Epithelial cell of proximal tubule (primary cell): ENCODE data around the gene KCNT1. TPM values are rescaled to one million over a fixed set of nuclear protein-coding genes. Genes with fewer than 3 reads are reported as not detected.

Experiments used
- DNase-seq: peaks from one replicate; pipeline ENCODE4 v3.0.0-alpha.2; 2011; ENCODE audit warnings: low read depth
- H3K4me3 ChIP-seq: 2 replicates; pipeline ENCODE4 v1.5.1; 2011; ENCODE audit warnings: low read depth, mild to moderate bottlenecking, low read length
- total RNA-seq: library from RNA; depleted of rRNA; stranded (reverse); fragments of >200 nt; gene quantifications from 2 replicates; pipeline ENCODE4 v1.2.3, GENCODE V29; 2015
- TF ChIP-seq, protein P1 (sequence below): conservative IDR thresholded peaks from 2 replicates; pipeline ENCODE4 v1.5.1; 2012; ENCODE audit warnings: low read depth, mild to moderate bottlenecking, low read length

KCNT1 gene
- total RNA-seq, 1 donor from 2014 or later: not detected

DNA sequence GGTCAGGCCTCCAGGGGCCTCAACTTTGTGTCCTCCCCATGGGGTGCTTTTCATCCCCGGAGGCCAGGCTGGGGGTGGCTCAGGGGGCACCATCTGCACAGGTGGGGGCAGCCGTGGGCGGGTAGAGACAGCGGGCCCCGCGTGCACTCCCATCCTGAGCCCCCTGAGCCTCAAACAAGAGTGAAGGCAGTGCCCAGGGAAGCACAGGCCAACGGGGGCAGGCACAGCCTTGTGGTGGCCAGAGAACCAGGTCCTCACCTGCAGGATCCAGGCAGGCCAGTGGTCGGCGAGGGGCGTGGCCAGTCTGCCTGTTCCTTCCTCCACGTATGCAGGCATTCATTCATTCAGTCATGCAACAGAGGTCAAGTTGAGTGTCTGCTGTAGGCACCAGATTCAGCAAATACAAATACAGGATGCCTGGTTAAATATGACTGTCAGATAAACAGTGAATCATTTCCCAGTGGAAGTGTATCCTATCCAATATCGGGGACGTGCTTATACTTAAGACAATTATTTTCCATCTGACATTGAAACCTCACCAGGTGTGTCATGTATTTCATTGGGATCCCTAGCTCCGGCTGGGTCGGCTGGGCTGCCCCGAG lies 22.3 kb downstream of the KCNT1 start:
- no peak for DNase-seq
- TF ChIP-seq, protein P1, sequence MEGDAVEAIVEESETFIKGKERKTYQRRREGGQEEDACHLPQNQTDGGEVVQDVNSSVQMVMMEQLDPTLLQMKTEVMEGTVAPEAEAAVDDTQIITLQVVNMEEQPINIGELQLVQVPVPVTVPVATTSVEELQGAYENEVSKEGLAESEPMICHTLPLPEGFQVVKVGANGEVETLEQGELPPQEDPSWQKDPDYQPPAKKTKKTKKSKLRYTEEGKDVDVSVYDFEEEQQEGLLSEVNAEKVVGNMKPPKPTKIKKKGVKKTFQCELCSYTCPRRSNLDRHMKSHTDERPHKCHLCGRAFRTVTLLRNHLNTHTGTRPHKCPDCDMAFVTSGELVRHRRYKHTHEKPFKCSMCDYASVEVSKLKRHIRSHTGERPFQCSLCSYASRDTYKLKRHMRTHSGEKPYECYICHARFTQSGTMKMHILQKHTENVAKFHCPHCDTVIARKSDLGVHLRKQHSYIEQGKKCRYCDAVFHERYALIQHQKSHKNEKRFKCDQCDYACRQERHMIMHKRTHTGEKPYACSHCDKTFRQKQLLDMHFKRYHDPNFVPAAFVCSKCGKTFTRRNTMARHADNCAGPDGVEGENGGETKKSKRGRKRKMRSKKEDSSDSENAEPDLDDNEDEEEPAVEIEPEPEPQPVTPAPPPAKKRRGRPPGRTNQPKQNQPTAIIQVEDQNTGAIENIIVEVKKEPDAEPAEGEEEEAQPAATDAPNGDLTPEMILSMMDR: no peak

DNA sequence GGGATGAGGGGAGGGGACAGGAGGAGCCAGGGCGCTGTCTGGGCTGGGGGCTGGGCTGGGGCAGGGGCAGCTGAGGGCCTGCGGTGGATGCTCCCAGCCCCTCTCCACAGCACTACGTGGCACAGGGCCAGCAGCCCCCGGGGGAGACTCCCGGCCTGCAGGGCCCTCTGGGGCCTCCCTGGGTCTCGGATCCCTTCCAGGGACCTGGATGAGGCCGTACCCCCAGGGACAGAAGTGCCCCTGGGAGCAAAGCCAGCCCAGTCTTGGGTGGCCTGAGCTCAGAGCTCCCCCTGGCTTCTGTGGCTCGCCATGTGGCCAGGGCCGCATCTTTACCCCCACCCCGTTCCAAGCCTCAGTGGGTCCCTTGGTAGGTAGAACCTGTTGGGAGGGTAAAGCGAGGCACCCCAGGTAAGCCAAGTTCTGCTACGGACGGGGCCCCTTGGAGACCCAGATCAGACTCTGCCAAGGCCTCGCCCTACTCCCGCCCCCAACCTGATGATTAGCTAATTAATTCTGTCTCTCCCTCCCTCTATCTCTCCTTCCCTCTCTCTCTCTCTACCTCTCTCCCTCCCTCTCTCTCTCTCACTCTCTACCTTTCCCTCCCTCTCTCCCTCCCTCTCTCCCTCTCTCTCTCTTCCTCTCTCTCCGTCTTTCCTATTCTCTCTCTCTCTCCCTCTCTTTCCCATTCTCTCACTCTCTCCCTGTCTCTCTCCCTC lies 24.3 kb downstream of the KCNT1 start:
- TF ChIP-seq, protein P1: peak; percentile 6
- H3K4me3 ChIP-seq: no peak overlapping the region
- no peak for DNase-seq

More for the DNA sequence above, 22.3 kb downstream of the KCNT1 start:
- no peak overlapping the region for H3K4me3 ChIP-seq

DNA sequence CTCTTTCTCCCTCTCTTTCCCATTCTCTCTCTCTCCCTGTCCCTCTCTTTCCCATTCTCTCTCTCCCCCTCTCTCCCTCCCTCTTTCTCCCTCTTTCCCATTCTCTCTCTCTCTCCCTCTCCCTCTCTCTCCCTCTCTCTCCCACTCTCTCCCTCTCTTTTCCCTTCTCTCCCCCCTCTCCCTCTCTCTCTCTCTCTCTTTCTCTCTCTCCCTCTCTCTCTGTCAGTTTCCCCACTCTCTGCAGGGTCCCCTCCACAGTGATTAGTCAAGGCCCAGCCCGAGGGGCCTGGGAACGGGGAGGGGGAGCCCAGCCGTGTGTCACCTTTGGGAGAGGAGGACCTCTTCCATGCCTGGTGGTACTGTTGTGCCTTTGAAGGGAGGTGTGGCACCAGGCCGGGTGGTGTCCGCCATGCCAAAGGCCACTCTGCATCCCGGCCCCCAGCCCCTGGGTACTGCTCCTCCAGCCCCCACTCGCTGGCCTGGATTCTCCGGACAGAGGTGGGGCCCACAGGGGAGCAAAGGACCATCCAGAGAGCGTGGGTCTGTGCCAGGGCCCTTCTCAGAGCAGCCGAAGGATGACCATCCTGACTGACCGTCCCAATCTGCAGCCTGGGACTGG lies 25.4 kb downstream of the KCNT1 start:
- DNase-seq: no peak
- H3K4me3 ChIP-seq: no peak overlapping the region
- TF ChIP-seq, protein P1: no peak

DNA sequence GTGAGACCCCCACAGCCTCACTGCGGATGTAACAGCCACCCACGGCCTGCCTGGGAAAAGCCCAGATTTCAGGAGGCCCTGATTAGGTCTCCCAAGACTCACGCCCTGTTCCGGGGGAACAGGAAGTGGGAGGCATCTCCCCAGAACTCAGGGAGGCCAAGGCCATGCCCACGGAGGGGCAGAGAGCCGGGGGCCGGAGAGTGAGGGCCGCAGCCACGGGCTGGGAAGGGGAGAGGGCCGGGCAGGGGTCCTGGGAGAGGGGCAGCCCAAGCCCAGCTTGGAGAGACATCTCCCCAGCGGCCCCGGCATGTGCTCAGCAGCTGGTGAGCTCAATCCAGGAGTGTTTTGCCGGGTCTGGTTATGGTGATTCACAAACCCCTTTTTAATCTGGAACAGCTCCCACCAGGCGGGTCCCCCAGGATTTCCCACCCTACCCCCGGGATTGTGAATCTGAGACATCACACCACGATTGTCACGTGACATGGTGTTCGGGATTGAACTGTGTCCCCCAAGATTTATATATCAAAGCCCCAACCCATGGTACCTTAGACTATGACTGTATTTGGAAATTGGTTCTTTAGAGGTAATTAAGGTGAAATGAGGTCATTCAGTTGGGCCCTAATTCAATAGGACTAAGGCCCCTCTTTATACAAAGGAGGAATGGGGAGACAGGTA lies 26.6 kb downstream of the KCNT1 start:
- no peak overlapping the region for H3K4me3 ChIP-seq
- TF ChIP-seq, protein P1: no peak
- DNase-seq: no peak

DNA sequence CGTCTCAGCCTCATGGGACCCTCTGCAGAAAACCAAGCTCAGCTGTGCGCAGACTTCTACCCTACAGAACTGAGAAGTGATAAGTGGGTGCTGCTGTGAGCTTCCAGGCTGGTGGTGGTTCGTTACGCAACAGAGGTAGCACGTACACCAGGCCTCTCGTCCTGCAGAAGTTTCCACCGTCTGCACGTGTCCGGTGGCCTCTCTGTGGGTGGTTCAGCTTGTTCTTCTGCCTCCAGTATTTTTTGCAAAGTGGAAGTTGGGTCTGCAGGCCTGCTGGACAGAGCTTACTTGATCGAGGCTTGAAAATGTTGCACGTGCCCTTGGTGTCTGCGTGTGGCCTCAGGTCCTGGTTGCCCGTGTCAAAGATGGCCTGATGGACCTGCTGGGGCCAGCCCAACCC lies 27.5 kb downstream of the KCNT1 start:
- no peak overlapping the region for H3K4me3 ChIP-seq
- DNase-seq: no peak
- TF ChIP-seq, protein P1: no peak

DNA sequence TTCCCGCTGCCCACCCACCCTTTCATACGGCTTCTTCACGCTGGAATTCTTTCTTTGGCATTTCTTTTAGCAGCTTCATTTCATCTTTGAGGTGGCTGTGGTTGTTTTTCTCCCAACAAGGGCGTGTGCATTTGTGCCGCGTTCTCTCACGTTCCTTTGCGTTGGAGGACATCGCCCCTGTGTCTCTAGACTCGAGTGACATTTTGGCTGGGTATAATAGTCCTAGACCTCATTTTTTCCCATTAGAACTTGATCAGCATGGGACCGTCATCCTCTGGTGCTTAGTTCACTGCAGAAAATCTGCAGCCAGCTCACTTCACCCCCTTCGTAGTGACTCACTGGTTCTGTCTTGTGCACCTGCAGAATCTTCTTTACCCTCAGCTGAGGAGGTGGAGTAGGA lies 29.5 kb downstream of the KCNT1 start:
- no peak overlapping the region for H3K4me3 ChIP-seq
- DNase-seq: no peak
- TF ChIP-seq, protein P1: no peak
